Gastrocnemius medialis (tissue), 4 donors: Measurements from ENCODE around the gene NT5DC3. TPM values are rescaled to one million over a fixed set of nuclear protein-coding genes. Genes with fewer than 3 reads are reported as not detected.

Experiments
- ATAC-seq, 2 donors: fragments of 150-250 bp; one replicate each; pipeline ENCODE4 v1.9.1; 2016
- DNase-seq, 2 donors: peaks; one replicate each; pipeline ENCODE4 v3.0.0-alpha.2; 2019
- H3K27ac ChIP-seq, 4 donors: fragments of 200-600 bp; sonication (generic); 1 replicate in 1 of 4; 2 replicates in 3 of 4; pipeline ENCODE4 v1.5.1; 2016 to 2018; ENCODE audit warnings: mild to moderate bottlenecking in 2 of 4, moderate library complexity in 1 of 4
- H3K27me3 ChIP-seq, 3 donors: fragments of 200-600 bp; sonication (generic) in 2 of 3; 1 replicate in 1 of 3; 2 replicates in 2 of 3; pipeline versions ENCODE4 v1.5.1 to v1.6.0; 2016 to 2019; ENCODE audit warnings: mild to moderate bottlenecking in 1 of 3, moderate library complexity in 1 of 3
- H3K36me3 ChIP-seq, 2 donors: fragments of 200-600 bp; sonication (generic) in 1 of 2; one replicate each; pipeline ENCODE4 v1.5.1; 2017 to 2018
- H3K4me1 ChIP-seq, 2 donors: fragments of 200-600 bp; sonication (generic) in 1 of 2; one replicate each; pipeline ENCODE4 v1.5.1; 2016 to 2017; ENCODE audit warnings: mild to moderate bottlenecking in 2 of 2
- H3K4me3 ChIP-seq, 4 donors: fragments of 200-600 bp; sonication (generic) in 3 of 4; 1 replicate in 1 of 4; 2 replicates in 3 of 4; pipeline ENCODE4 v1.5.1; 2016 to 2019; ENCODE audit warnings: mild to moderate bottlenecking in 2 of 4
- H3K9me3 ChIP-seq, 3 donors: fragments of 200-600 bp; sonication (generic) in 2 of 3; 1 replicate in 1 of 3; 2 replicates in 2 of 3; pipeline ENCODE4 v1.5.1; 2016 to 2019
- POLR2A ChIP-seq, 2 donors: fragments of 450-650 bp; IDR thresholded peaks; one replicate each; pipeline ENCODE4 v1.6.1; 2017; ENCODE audit warnings: antibody characterized with exemption in 2 of 2, mild to moderate bottlenecking in 2 of 2, moderate library complexity in 2 of 2
- in situ Hi-C, 4 donors: fragments of 200-750 bp; cut with MboI; loops; one replicate each; pipeline versions ENCODE4 v1.15.0 to v1.8.0; 2017; ENCODE audit warnings: low sequenced_read_pairs in 4 of 4
- intact Hi-C: fragments of 100-400 bp; cut with DNase I; formaldehyde crosslinking; loops from one replicate; pipeline ENCODE4 v1.15.1; 2023; ENCODE audit warnings: low total_unique reads
- total RNA-seq, 4 donors: library from RNA; depleted of rRNA; stranded (reverse); fragments of >200 nt; gene quantifications; one replicate each; pipeline versions ENCODE4 v1.1.0 to v1.2.3, GENCODE V29; 2016
- TF ChIP-seq, protein P1 (sequence below), 5 experiments: fragments of 450-650 bp in 3 of 5; fragments of 200-600 bp in 2 of 5; sonication (generic) in 2 of 5; IDR thresholded peaks in 4 of 5; conservative IDR thresholded peaks in 1 of 5; 1 replicate in 4 of 5; 2 replicates in 1 of 5; pipeline ENCODE4 v1.5.1; 2016 to 2019; ENCODE audit warnings: antibody characterized with exemption in 5 of 5, mild to moderate bottlenecking in 3 of 5, moderate library complexity in 3 of 5

Gene NT5DC3
- total RNA-seq, 4 donors from 2014 or later = 8.8 to 18.7 (median 13.9) TPM

DNA sequence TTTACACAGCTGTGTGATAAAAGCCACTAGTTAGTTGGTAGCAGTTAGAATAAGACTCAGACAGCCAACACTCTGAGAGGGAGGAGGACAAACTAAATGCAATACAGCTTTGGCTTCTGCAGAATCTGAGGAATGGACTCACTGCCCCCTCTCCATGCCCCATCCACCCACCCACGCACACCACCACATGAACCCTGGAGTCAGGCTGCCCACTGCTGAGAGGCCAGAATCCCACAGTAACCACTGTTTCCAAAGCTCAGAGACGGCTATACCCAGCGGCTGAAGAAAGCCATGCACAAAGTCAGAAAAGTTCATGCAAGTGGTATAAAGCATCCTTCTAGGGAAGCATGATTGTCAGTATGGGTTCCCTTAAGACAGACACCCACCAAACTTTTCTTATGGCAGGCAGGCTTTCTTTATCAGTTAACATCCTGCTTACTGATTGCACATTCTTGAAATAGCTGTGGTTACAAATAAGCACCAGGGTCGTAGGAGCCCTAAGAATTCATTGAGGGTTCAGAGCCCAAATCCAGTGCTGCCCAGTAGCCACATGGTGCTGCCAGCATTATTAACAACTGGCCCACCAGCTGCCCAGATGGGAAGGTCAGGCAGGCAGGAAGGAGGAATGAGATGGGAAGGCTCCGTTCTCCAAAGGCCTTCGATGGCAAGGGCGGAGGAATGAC is 61.5 kb downstream of the NT5DC3 start:
- Histone ChIP-seq H3K27ac (peak overlapping the region in 1 of 4 donors; percentile 91), H3K9me3 (no peaks in the 10 kb centered on the region), H3K4me3 (no peak overlapping the region), H3K4me1 (peaks cover 39 to 45% of the 10 kb centered on the region in 2 donors), H3K27me3 (no peaks in the 10 kb centered on the region), H3K36me3 (peaks cover 0 to 13% of the 10 kb centered on the region in 2 donors)
- DNase-seq (no peak), ATAC-seq (no peak)
- in situ Hi-C loops (loop anchor here in 2 of 4 donors (10.0 kb wide), 1 partner anchor 75 kb away; no protein-coding TSS in a partner anchor), intact Hi-C loops (loop anchor here (10.0 kb wide), 1 partner anchor 1445 kb away; no protein-coding TSS in a partner anchor)
- TF ChIP-seq, protein P1, sequence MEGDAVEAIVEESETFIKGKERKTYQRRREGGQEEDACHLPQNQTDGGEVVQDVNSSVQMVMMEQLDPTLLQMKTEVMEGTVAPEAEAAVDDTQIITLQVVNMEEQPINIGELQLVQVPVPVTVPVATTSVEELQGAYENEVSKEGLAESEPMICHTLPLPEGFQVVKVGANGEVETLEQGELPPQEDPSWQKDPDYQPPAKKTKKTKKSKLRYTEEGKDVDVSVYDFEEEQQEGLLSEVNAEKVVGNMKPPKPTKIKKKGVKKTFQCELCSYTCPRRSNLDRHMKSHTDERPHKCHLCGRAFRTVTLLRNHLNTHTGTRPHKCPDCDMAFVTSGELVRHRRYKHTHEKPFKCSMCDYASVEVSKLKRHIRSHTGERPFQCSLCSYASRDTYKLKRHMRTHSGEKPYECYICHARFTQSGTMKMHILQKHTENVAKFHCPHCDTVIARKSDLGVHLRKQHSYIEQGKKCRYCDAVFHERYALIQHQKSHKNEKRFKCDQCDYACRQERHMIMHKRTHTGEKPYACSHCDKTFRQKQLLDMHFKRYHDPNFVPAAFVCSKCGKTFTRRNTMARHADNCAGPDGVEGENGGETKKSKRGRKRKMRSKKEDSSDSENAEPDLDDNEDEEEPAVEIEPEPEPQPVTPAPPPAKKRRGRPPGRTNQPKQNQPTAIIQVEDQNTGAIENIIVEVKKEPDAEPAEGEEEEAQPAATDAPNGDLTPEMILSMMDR (IDR thresholded peaks at IDR 0.05 in 4 of 5, conservative IDR thresholded peaks at IDR 0.05 in 1 of 5) = no peak
- TF ChIP-seq POLR2A (IDR thresholded peaks at IDR 0.05) = no peak

DNA sequence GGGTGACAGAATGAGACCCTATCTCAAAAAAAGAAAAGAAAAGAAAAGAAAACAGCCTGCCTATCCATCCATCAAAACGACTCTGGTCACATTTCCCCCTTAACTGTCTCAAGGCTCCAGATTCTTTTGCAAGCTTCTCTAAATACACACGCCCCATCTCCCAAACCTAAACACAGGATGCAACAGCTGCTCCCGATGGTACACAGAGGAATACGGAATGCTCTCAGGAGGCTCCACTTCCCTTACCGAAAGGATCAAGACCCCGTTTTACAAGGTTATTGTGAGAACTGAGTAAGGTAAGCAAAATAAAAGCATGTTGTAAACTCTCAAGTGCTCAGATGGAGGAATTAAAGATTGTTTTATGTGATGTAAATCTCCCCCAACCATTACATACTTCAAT is 62.3 kb downstream of the NT5DC3 start:
- Histone ChIP-seq H3K9me3 (no peaks in the 10 kb centered on the region), H3K27me3 (no peaks in the 10 kb centered on the region), H3K36me3 (peaks cover 0 to 13% of the 10 kb centered on the region in 2 donors), H3K4me1 (peaks cover 33 to 37% of the 10 kb centered on the region in 2 donors), H3K27ac (no peak overlapping the region), H3K4me3 (no peak overlapping the region)
- TF ChIP-seq, protein P1 (IDR thresholded peaks at IDR 0.05 in 4 of 5, conservative IDR thresholded peaks at IDR 0.05 in 1 of 5) = no peak
- TF ChIP-seq POLR2A (IDR thresholded peaks at IDR 0.05) = no peak
- DNase-seq = no peak
- in situ Hi-C loops = no loop called here
- intact Hi-C loops = no loop called here
- ATAC-seq = no peak

DNA sequence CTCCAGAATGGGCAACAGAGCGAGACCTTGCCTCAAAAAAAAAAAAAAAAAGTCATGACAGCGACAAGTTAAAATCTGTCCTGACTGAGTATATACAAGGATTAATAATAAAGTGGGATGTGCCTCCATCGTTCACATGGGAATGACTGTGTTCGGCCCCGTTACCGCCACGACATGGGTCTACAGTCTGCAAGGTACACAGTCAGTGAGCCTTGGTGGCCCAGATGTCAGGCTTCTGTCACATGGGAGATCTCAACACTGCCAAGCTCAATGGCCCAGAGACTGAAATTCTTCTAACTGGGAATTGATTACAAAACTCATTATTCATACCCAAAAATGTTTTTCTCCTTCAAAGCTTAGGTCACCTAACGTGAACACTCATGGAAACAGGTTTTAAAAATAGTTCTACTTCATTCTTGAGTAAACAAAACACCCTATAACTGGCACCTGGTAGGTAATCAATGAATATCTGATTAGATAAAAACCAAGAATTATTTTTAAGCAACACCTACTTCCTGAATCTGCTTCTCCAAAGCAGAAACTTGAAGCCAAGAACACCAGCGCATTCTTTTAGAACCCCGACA is 66.0 kb downstream of the NT5DC3 start:
- no peaks in the 10 kb centered on the region for H3K27me3 ChIP-seq
- peaks cover 5 to 9% of the 10 kb centered on the region in 2 donors for H3K4me1 ChIP-seq
- peaks cover 0 to 13% of the 10 kb centered on the region in 2 donors for H3K36me3 ChIP-seq
- TF ChIP-seq POLR2A (IDR thresholded peaks at IDR 0.05) = no peak
- TF ChIP-seq, protein P1 (IDR thresholded peaks at IDR 0.05 in 4 of 5, conservative IDR thresholded peaks at IDR 0.05 in 1 of 5) = no peak
- H3K27ac ChIP-seq = no peak overlapping the region
- in situ Hi-C loops = no loop called here
- no peak overlapping the region for H3K4me3 ChIP-seq
- intact Hi-C loops = no loop called here
- DNase-seq = no peak
- no peaks in the 10 kb centered on the region for H3K9me3 ChIP-seq
- ATAC-seq = no peak

DNA sequence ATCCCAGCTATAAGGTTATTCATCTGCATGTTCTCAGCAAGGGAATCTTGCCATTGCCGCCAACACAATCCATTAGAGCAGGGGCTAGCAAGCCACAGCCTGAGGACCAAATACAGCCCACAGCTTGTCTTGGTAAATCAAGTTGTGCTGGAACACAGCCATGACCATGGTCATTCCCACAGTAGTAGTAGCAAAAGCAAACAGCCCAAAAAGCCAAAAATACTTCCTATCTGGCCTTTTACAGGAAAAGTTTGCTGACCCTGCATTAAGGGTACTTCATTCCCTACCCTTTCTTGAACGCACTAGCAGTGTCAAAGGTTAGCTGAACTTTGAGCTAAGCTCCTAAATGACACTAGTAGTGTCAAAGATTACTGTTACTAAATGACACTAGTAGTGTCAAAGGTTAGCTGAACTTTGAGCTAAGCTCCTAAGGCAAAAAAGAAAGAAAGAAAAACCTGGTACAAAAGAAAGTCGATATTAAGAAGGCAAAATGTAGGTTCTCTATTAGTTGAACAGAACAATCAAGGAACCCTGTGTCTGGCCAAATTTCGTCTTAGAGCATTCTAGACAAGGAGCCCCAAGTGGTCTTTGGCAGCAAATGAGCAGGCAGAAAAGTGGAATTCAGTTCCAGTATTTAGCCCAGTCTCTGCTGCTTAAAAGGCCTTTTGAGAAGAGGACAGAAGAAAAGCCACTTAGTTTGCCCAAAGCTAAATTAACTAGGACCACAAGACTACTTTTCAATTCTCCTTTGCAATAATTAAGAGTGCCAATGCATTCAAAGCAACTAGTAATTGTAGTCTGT is 67.7 kb downstream of the NT5DC3 start:
- Histone ChIP-seq H3K9me3 (no peaks in the 10 kb centered on the region), H3K4me1 (peaks cover 5 to 6% of the 10 kb centered on the region in 2 donors), H3K36me3 (peaks cover 0 to 13% of the 10 kb centered on the region in 2 donors), H3K4me3 (no peak overlapping the region), H3K27me3 (no peaks in the 10 kb centered on the region), H3K27ac (no peak overlapping the region)
- in situ Hi-C loops (no loop called here), intact Hi-C loops (loop anchor here (2.0 kb wide), 1 partner anchor 97 kb away; no protein-coding TSS in a partner anchor)
- TF ChIP-seq, protein P1 (IDR thresholded peaks at IDR 0.05 in 4 of 5, conservative IDR thresholded peaks at IDR 0.05 in 1 of 5) = no peak
- no peak for TF ChIP-seq POLR2A (IDR thresholded peaks at IDR 0.05)
- ATAC-seq = no peak
- DNase-seq = no peak
